ENCODE measurements around the gene NEK5. TPM values are rescaled to one million over a fixed set of nuclear protein-coding genes. Genes with fewer than 3 reads are reported as not detected.

The NEK5 gene
- total RNA-seq, 1 donor from 2014 or later: not detected

GRCh38 chr13:52001120-52001731, 127.6 kb downstream of the NEK5 start:
- POLR2A ChIA-PET: no interaction called here

DNA sequence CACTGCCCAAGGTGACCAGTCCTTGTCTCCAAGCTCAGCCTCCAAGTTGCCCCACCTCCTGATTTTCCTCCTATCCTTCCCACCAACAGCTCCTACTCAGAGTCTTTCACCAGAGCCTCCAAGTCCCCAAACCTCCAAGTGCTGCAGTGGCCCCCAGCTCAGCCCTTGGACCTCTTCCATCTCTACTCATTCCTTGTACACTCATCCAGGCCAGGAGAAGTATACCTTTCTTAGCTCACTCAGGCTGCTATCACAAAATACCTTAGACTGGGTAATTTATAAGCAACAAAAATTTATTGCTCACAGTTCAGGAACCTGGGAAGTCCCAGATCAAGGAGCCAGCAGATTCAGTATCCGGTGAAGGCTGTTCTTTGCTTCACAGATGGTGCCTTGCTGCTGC, 129.0 kb downstream of the NEK5 start:
- ChIA-PET POLR2A (no interaction called here), CTCF (interaction anchor here (1.7 kb wide), 1 partner anchor 128 kb away, joined by 4 read pairs; no protein-coding TSS in a partner anchor)
- H3K27me3 Mint-ChIP-seq: peaks cover 7% of the 10 kb centered on the region
- no peaks in the 10 kb centered on the region for H3K9me3 Mint-ChIP-seq
- ATAC-seq (ENCODE audit: low read depth) (no peak), DNase-seq (no peak)
- intact Hi-C loops (cut with micrococcal nuclease): no loop called here
- H3K4me3 Mint-ChIP-seq: no peak overlapping the region
- H3K4me1 Mint-ChIP-seq: no peaks in the 10 kb centered on the region
- no peak overlapping the region for H3K27ac Mint-ChIP-seq
- H3K36me3 Mint-ChIP-seq (ENCODE audit: low read depth): no peaks in the 10 kb centered on the region
- no peak for TF ChIP-seq CTCF (IDR thresholded peaks at IDR 0.05)

More at GRCh38 chr13:52001120-52001731, 127.6 kb downstream of the NEK5 start:
- no peak for TF ChIP-seq CTCF (IDR thresholded peaks at IDR 0.05)
- Mint-ChIP-seq H3K9me3 (no peaks in the 10 kb centered on the region), H3K27ac (no peak overlapping the region), H3K27me3 (peaks cover 6% of the 10 kb centered on the region), H3K36me3 (ENCODE audit: low read depth) (no peaks in the 10 kb centered on the region), H3K4me1 (no peaks in the 10 kb centered on the region), H3K4me3 (no peak overlapping the region)
- no peak for DNase-seq
- peak; percentile 85 for ATAC-seq (ENCODE audit: low read depth)
- CTCF ChIA-PET: interaction anchor here (0.9 to 1.0 kb wide), 3 partner anchors 32 to 127 kb away, joined by 3 read pairs; no protein-coding TSS in a partner anchor
- intact Hi-C loops (cut with micrococcal nuclease): loop anchor here (1.0 kb wide), 3 partner anchors 126 to 449 kb away; partner anchors contain the start of gene VPS36

- Mint-ChIP-seq H3K36me3 (ENCODE audit: low read depth) (no peaks in the 10 kb centered on the region), H3K4me3 (no peak overlapping the region), H3K27ac (no peak overlapping the region), H3K4me1 (no peaks in the 10 kb centered on the region), H3K27me3 (peaks cover 7% of the 10 kb centered on the region), H3K9me3 (no peaks in the 10 kb centered on the region)
- ATAC-seq (ENCODE audit: low read depth): no peak
- CTCF ChIA-PET: interaction anchor here (1.7 kb wide), 1 partner anchor 128 kb away, joined by 4 read pairs; no protein-coding TSS in a partner anchor
- DNase-seq: no peak
- no peak for TF ChIP-seq CTCF (IDR thresholded peaks at IDR 0.05)
- POLR2A ChIA-PET: no interaction called here
- intact Hi-C loops (cut with micrococcal nuclease): no loop called here
Measured at GRCh38 chr13:51999510-51999911, 129.4 kb downstream of the NEK5 start.

- peaks cover 7% of the 10 kb centered on the region for H3K27me3 Mint-ChIP-seq
- intact Hi-C loops (cut with micrococcal nuclease): no loop called here
- H3K36me3 Mint-ChIP-seq (ENCODE audit: low read depth): no peaks in the 10 kb centered on the region
- no peak overlapping the region for H3K27ac Mint-ChIP-seq
- H3K4me3 Mint-ChIP-seq: no peak overlapping the region
- H3K9me3 Mint-ChIP-seq: no peaks in the 10 kb centered on the region
- CTCF ChIA-PET: interaction anchor here (1.1 to 1.7 kb wide), 2 partner anchors 129 to 452 kb away, joined by 3 to 4 read pairs; no protein-coding TSS in a partner anchor
- no peaks in the 10 kb centered on the region for H3K4me1 Mint-ChIP-seq
- no peak for TF ChIP-seq CTCF (IDR thresholded peaks at IDR 0.05)
- POLR2A ChIA-PET: no interaction called here
- ATAC-seq (ENCODE audit: low read depth): no peak
- no peak for DNase-seq
Measured at GRCh38 chr13:51998723-51999509, 130.0 kb downstream of the NEK5 start.
